ENCODE results near the gene POLR1G.

GRCh38 chr19:45421947-45422498, 15.6 kb downstream of the POLR1G start:
- TF ChIP-seq GATA2 (IDR thresholded peaks at IDR 0.05; ENCODE audit: low read depth, low read length) (no peak), GATA3 (IDR thresholded peaks at IDR 0.05; ENCODE audit: low read depth, low read length) (no peak)

Data from SH-SY5Y (cell line).